ENCODE data around the gene PTGR2.
"Not testable (repeated sequence)": the region's sequence is repeated elsewhere in the genome, so short reads cannot be mapped to it uniquely, and the experiment has no call there.

The PTGR2 gene

GRCh38 chr14:73887694-73888459, 36.2 kb downstream of the PTGR2 start:
- peak; percentile 20 for DNase-seq

DNA sequence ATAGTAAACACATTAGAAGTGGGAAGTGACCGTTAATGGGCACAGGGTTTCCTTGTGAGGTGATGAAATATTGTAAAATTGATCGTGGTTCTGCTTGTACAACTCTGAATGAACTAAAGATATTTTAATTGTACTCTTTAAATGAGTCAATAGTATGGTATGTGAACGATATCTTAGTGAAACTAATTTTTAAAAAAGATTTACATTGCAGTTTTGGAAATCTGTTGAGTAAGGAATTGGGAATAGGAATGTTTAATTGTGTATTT, 36.8 kb downstream of the PTGR2 start:
- DNase-seq: no peak

- DNase-seq: no peak
Measured at GRCh38 chr14:73888971-73889370, 37.3 kb downstream of the PTGR2 start.

- DNase-seq: no peak
Measured at GRCh38 chr14:73889376-73889775, 37.7 kb downstream of the PTGR2 start.

DNA sequence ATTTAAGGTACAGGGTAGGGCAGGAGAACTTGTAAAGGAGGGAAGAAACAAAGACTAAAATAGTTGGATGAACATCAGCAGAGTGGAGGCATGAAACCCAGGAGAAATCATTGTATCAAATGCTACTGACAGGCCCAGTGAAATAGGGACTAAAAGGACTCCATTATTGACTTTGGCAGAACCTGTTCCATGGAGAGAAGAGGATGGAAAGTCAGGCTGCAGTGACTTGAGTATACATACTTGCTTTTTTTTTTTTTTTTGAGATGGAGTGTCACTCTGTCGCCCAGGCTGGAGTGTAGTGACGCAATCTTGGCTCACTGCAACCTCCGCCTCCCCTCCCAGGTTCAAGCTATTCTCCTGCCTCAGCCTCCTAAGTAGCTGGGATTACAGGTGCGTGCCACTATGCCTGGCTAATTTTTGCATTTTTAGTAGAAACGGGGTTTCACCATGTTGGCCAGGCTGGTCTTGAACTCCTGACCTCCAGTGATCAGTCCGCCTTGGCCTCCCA, 42.6 kb downstream of the PTGR2 start:
- not testable (repeated sequence) for DNase-seq

GRCh38 chr14:73895939-73896338, 44.3 kb downstream of the PTGR2 start:
- no peak for DNase-seq

- DNase-seq: no peak
Measured at GRCh38 chr14:73896521-73896920, 44.9 kb downstream of the PTGR2 start.

DNA sequence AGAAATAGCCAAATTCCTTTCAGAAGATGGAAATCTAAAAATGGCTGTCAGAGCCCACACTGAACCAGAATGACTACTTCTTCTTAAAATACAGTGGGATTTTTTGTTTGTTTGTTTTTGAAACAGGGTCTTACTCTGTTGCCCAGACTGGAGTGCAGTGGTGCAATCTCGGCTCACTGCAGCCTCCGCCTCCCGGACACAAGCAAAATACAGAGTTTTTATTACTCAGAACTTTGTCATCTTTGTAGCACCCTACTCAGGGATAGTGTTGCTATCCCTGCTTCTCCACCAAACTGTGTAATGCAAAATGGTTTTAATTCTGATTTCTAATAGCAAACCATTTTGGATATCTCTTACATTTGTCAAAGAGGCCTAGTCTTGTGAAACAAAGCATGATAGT, 51.4 kb downstream of the PTGR2 start:
- no peak for DNase-seq

DNA sequence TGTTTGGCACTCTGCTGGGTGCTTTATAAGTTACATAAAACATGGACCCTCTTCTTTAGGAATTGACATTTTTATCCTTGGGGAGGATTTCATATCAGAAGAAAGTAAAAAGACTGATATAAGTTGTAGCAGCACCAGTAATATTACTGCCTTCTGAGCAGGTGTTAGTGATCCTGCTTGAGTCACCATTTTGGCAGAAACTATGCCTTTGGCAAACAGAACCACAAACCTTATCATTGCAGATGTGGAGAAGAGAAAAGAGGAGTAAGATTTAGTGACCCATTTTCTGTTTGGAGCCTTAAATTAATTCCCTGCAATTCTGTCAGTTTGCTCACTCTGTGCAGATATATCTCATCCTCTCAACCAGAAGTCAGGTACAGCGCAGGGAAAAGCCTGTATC, 58.0 kb downstream of the PTGR2 start:
- no peak for DNase-seq

GRCh38 chr14:73913256-73913655, 61.6 kb downstream of the PTGR2 start:
- no peak for DNase-seq

- DNase-seq: no peak
Measured at GRCh38 chr14:73916324-73916723, 64.7 kb downstream of the PTGR2 start.

DNA sequence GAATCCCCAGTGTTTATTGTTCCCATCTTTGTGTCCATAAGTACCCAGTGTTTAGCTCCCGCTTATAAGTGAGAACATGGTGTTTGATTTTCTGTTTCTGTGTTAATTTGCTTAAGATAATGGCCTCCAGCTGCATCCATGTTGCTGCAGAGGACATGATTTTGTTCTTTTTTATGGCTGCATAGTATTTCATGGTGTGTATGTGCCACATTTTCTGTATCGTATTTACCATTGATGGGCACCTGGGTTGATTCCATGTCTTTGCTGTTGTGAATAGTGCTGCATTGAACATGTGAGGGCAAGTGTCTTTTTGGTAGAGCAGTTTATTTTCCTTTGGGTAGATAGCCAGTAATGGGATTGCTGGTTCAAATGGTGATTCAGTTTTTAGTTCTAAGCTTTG, 67.8 kb downstream of the PTGR2 start:
- DNase-seq: not testable (repeated sequence)

GRCh38 chr14:73924337-73924736, 72.7 kb downstream of the PTGR2 start:
- no peak for DNase-seq
